Activated T-helper 1 cell treated with anti-CD3 and anti-CD28 coated beads, Interleukin-12 subunit alpha, Interleukin-12 subunit beta, Interleukin-2, Interleukin-4 antibody, amounts not matched to agents 30 ng/mL and 10 ng/mL and 1 ng/mL, durations not matched to agents 14 hours and 24 hours and 36 hours (primary cell): ENCODE results near the gene TAGAP. TPM values are rescaled to one million over a fixed set of nuclear protein-coding genes. Genes with fewer than 3 reads are reported as not detected.
A peak's percentile ranks its signal among the peaks of the same experiment; 100 is the strongest.

ENCODE experiments used
- DNase-seq: peaks from one replicate; pipeline ENCODE4 v3.0.0; 2021; ENCODE audit warnings: low spot score
- H3K27ac Mint-ChIP-seq: one replicate; pipeline ENCODE4 v1.8.0; 2021; ENCODE audit warnings: mild to moderate bottlenecking, mixed read lengths
- H3K27me3 Mint-ChIP-seq: one replicate; pipeline ENCODE4 v1.8.0; 2022; ENCODE audit warnings: mild to moderate bottlenecking, moderate library complexity, mixed read lengths; ENCODE audit not compliant: insufficient read depth
- H3K36me3 Mint-ChIP-seq: one replicate; pipeline ENCODE4 v1.8.0; 2021; ENCODE audit warnings: low read depth, mixed read lengths
- H3K4me1 Mint-ChIP-seq: one replicate; pipeline ENCODE4 v1.8.0; 2021; ENCODE audit warnings: low read depth, mixed read lengths
- H3K4me3 Mint-ChIP-seq: one replicate; pipeline ENCODE4 v1.8.0; 2021; ENCODE audit warnings: mild to moderate bottlenecking, moderate library complexity, mixed read lengths
- H3K9me3 Mint-ChIP-seq: one replicate; pipeline ENCODE4 v1.8.0; 2021; ENCODE audit warnings: mixed read lengths
- intact Hi-C: fragments of 100-400 bp; cut with micrococcal nuclease; formaldehyde crosslinking; loops from one replicate; pipeline ENCODE4 v1.15.1; 2024
- total RNA-seq: library from RNA; stranded (reverse); gene quantifications from 2 replicates; pipeline ENCODE4 v1.2.3, GENCODE V29; 2022

Gene TAGAP
- total RNA-seq, 1 donor from 2014 or later, result 245 TPM

GRCh38 chr6:159080217-159080976, 35.6 kb upstream of the TAGAP start:
- intact Hi-C loops, result no loop called here
- Mint-ChIP-seq H3K4me1 (peaks cover 36% of the 10 kb centered on the region), H3K27me3 (peaks cover 6% of the 10 kb centered on the region), H3K27ac (peak overlapping the region; percentile 52), H3K9me3 (peaks cover 8% of the 10 kb centered on the region), H3K4me3 (no peak overlapping the region), H3K36me3 (peaks cover 3% of the 10 kb centered on the region)
- no peak for DNase-seq

DNA sequence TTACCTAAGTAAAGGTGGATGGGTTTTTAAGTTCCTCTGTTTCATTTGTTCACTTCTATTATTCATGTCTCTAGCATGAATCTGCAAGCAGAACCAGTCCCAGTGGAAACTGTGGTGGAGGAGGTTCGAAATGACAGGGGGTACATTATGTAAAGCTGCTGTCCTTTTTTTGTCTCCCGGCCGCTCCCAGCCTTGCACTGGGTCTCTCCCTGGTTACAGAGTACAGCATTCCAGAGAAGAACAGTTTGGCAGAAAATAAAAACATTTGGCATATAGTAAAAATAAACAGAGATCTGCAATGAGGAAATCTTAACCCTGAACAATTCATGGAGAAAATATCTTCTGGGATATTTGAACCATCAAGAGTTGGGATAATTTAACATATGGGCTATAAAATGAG, 34.6 kb upstream of the TAGAP start:
- no peak overlapping the region for H3K27ac Mint-ChIP-seq
- peaks cover 40% of the 10 kb centered on the region for H3K4me1 Mint-ChIP-seq
- H3K9me3 Mint-ChIP-seq, result peaks cover 8% of the 10 kb centered on the region
- DNase-seq, result no peak
- peaks cover 6% of the 10 kb centered on the region for H3K27me3 Mint-ChIP-seq
- H3K4me3 Mint-ChIP-seq, result no peak overlapping the region
- intact Hi-C loops, result no loop called here
- H3K36me3 Mint-ChIP-seq, result peaks cover 2% of the 10 kb centered on the region

GRCh38 chr6:159077123-159077522, 32.3 kb upstream of the TAGAP start:
- no peak for DNase-seq
- H3K27ac Mint-ChIP-seq, result peak overlapping the region; percentile 67
- peaks cover 10% of the 10 kb centered on the region for H3K27me3 Mint-ChIP-seq
- H3K4me1 Mint-ChIP-seq, result peaks cover 46% of the 10 kb centered on the region
- peak overlapping the region; percentile 23 for H3K4me3 Mint-ChIP-seq
- H3K9me3 Mint-ChIP-seq, result peaks cover 8% of the 10 kb centered on the region
- intact Hi-C loops, result loop anchor here (1.0 kb wide), 2 partner anchors 15 to 17 kb away; no protein-coding TSS in a partner anchor
- peaks cover 4% of the 10 kb centered on the region for H3K36me3 Mint-ChIP-seq

DNA sequence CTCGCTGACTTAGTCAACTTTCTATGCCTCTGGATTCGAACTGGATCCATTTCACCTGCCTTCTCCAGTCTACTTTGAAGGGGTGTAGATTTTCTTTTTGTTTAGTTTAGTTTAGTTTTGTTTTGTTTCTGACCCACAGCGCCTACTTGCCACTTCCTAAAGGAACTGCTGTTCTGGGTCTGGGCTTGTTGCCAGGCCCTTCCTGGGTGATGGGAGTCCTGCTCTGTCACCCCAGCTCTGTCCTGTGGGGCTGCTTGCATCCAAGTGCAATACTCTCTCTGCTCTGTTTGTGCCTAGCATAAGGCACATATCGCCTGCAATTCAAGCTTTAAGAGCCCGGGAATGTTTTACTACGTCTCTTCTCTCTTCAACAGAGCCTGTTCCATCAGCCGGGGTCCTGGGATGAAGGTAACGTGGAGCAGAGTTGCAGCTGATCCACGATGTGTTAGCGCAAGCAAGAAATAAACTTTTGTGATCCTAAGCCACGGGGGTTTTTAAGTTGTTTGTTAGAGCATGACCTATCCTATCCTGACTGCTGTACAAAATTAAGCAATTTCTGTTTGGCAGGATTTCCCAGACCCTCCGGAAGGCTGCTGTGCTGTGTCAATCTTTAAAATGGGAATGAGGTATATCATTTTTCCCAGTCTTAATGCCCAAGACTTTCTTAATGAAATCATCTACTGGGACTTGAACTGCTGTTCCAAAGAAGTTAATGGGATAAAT, 30.9 kb upstream of the TAGAP start:
- H3K9me3 Mint-ChIP-seq, result peaks cover 8% of the 10 kb centered on the region
- H3K27me3 Mint-ChIP-seq, result peaks cover 9% of the 10 kb centered on the region
- peaks cover 4% of the 10 kb centered on the region for H3K36me3 Mint-ChIP-seq
- DNase-seq, result no peak
- H3K4me3 Mint-ChIP-seq, result no peak overlapping the region
- intact Hi-C loops, result no loop called here
- H3K27ac Mint-ChIP-seq, result no peak overlapping the region
- peaks cover 52% of the 10 kb centered on the region for H3K4me1 Mint-ChIP-seq

DNA sequence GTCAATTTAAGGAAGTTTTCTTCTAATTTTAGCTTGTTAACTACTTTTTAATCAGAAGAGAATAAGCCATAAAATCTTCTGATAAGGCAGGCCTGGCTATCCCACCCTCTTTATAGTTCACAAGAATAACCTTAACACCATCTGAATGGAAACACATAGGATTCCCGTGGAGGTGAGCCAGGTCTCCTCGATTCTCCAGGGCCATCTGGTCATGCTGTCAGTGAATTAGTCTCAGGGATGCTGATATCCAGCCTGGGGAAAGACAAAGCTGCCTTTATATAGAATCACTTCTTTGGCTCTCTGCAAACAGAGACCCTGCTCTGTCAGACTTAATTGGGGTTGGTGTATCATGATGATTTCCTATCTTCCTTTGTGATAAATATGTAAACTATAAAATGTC, 30.1 kb upstream of the TAGAP start:
- intact Hi-C loops, result no loop called here
- DNase-seq, result no peak
- H3K36me3 Mint-ChIP-seq, result peaks cover 4% of the 10 kb centered on the region
- no peak overlapping the region for H3K4me3 Mint-ChIP-seq
- no peak overlapping the region for H3K27ac Mint-ChIP-seq
- H3K4me1 Mint-ChIP-seq, result peaks cover 44% of the 10 kb centered on the region
- peaks cover 8% of the 10 kb centered on the region for H3K9me3 Mint-ChIP-seq
- peaks cover 9% of the 10 kb centered on the region for H3K27me3 Mint-ChIP-seq

DNA sequence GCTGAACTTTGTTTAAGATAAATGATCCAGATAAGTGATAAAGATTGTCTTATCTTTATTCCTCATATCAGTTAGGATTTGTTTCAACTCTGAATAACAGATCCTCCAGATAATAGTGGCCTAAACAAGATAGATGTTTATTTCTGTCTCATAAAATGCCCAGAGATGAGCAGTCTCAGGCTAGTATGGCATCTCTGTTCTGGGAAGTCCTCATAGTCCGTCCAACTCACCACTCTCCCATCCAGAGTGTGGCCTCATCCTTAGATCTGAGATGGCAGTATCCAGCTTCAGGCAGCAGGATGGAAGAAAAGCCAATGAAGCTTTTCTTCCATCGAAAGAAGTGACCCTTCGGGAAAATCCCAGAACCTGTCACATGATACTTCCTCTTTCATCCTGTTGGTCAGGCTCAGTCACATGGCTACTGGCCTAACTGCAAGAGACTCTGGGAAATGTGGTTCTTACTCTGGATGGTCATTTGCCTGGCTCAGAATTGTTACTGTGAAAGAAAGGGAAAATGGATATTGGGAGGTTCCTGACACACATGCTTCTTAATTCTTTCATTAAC, 29.4 kb upstream of the TAGAP start:
- intact Hi-C loops, result no loop called here
- no peak for DNase-seq

DNA sequence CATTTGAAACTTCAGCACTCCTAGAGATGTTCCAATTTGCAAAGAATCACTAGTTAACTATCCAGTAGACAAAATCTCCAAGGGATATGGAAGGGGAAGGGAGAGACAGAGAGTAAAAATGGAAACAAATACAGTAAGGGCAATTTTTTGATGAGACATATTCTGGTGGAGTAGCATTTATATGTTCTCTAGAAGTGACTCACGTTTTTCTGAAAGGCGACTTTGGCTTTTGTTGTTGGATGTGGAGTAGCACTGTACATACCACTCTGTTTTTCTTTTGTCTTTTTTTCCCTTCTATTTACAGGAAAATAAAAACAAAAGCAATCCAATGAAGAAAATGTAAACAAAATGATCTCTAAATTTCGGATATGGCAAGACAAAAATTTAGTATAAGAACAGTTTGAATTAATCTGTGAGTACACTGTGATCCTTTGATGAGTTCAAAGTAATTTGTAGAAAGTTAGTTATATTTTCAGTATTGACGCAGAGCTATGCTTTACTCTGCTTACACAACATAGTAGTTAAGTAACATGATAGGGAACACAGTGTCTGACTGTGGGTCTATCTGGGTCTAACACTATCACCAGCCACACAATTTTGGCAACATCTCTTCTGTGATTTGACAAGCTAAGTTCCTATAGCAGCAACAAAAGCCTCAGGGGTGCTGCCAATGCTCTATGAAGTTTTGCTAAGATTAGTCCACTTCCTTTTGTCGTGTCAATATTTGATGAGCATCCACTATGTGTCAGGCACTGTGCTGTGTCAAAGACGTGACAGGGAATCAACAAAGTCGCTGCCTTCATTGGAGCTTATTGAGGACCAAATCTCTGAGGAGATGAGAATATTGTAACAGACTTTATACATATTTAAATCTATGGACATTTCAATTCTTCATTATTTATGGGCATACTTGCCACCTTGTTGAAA, 27.3 kb upstream of the TAGAP start:
- DNase-seq, result no peak
- Mint-ChIP-seq H3K9me3 (no peaks in the 10 kb centered on the region), H3K27ac (no peak overlapping the region), H3K36me3 (peaks cover 2% of the 10 kb centered on the region), H3K4me3 (no peak overlapping the region), H3K4me1 (peaks cover 39% of the 10 kb centered on the region), H3K27me3 (peaks cover 7% of the 10 kb centered on the region)
- intact Hi-C loops, result loop anchor here (1.0 kb wide), 1 partner anchor 9 kb away; no protein-coding TSS in a partner anchor

More for the DNA sequence above, 29.4 kb upstream of the TAGAP start:
- Mint-ChIP-seq H3K27ac (no peak overlapping the region), H3K4me1 (peaks cover 39% of the 10 kb centered on the region), H3K9me3 (peaks cover 8% of the 10 kb centered on the region), H3K36me3 (peaks cover 4% of the 10 kb centered on the region), H3K4me3 (no peak overlapping the region), H3K27me3 (peaks cover 9% of the 10 kb centered on the region)

GRCh38 chr6:159068904-159069578, 24.2 kb upstream of the TAGAP start:
- peaks cover 47% of the 10 kb centered on the region for H3K4me1 Mint-ChIP-seq

DNA sequence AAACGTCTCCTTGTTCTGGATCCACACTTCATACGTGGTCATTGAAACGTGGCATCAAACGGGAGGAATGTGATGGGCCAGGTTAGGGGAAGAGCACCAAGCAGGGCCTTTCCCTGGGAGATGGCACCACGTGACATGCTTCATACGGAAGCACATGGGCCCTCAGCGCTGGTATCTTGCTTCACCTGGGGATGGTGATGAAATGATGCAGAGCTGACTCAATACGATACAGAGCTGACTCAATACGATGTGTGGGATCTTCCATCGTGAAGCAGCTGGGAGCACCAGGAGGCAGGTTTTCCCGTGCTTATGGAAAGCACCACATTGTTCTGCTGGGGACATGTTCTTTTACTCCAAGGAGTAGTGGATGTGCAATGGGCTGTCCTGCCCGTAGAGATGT, 22.5 kb upstream of the TAGAP start:
- Mint-ChIP-seq H3K27ac (peak overlapping the region; percentile 20), H3K36me3 (no peaks in the 10 kb centered on the region), H3K9me3 (no peaks in the 10 kb centered on the region), H3K27me3 (peaks cover 3% of the 10 kb centered on the region), H3K4me1 (peaks cover 58% of the 10 kb centered on the region), H3K4me3 (no peak overlapping the region)
- DNase-seq, result no peak
- intact Hi-C loops, result no loop called here

More at GRCh38 chr6:159068904-159069578, 24.2 kb upstream of the TAGAP start:
- H3K27me3 Mint-ChIP-seq, result peaks cover 9% of the 10 kb centered on the region
- H3K36me3 Mint-ChIP-seq, result peaks cover 2% of the 10 kb centered on the region
- H3K4me3 Mint-ChIP-seq, result no peak overlapping the region
- no peaks in the 10 kb centered on the region for H3K9me3 Mint-ChIP-seq
- intact Hi-C loops, result no loop called here
- no peak overlapping the region for H3K27ac Mint-ChIP-seq
- no peak for DNase-seq

- Mint-ChIP-seq H3K27ac (no peak overlapping the region), H3K9me3 (no peaks in the 10 kb centered on the region), H3K4me3 (no peak overlapping the region), H3K36me3 (peaks cover 3% of the 10 kb centered on the region), H3K27me3 (peaks cover 3% of the 10 kb centered on the region), H3K4me1 (peaks cover 61% of the 10 kb centered on the region)
- no peak for DNase-seq
- intact Hi-C loops, result no loop called here
These were observed 21.7 kb upstream of the TAGAP start for GRCh38 chr6:159066483-159066882.

DNA sequence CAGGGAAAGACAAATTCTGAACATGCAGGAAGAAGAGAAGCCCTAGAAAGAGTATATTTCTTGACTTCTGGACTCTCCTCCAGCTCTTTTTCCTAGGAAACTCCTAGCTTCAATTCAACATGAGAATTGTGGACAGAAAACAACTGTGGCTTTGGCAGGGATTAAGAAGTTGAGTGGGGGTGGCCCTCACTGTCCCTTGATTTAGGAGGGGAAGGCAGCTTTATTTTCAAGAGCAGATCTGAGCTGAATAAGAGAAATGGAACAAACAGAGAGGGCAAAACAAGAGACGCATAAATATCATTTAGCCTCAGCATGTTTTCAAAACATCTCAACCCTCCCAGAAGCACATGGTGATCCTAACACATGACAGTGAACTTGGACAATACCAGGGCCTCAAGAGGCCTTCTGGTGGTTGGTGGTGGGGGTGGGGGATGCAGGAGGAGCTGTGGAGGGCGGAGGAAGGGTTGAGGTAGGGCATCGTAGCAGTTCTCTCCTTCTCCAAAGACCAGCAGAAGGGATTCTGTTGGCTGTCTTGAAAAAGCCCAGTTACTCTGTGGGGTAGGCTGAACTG, 21.1 kb upstream of the TAGAP start:
- Mint-ChIP-seq H3K27me3 (peaks cover 3% of the 10 kb centered on the region), H3K27ac (no peak overlapping the region), H3K36me3 (peaks cover 5% of the 10 kb centered on the region), H3K9me3 (no peaks in the 10 kb centered on the region), H3K4me3 (no peak overlapping the region), H3K4me1 (peaks cover 66% of the 10 kb centered on the region)
- DNase-seq, result no peak
- intact Hi-C loops, result no loop called here

DNA sequence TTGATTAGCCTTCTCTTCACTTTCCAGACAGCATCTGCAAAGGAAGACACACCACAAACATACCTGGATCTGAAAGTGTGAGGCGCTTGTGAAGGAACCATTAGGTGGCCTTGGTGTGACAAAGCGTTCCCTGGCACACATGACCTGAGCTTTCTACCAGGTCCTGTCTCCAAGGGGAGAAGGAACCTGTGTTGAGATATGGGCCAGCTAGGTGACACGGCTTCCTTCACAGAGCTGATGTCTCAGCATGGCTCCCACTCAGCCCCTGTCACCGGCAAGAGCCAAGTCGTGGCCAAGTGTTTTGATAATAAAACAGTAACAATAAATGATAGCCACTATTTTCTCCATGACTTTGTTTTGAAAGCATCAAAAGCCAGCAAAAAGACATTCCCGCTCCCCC, 20.3 kb upstream of the TAGAP start:
- intact Hi-C loops, result no loop called here
- Mint-ChIP-seq H3K27me3 (peaks cover 3% of the 10 kb centered on the region), H3K27ac (no peak overlapping the region), H3K4me1 (peaks cover 74% of the 10 kb centered on the region), H3K9me3 (no peaks in the 10 kb centered on the region), H3K36me3 (peaks cover 5% of the 10 kb centered on the region), H3K4me3 (no peak overlapping the region)
- DNase-seq, result no peak
